H1 (cell line): ENCODE measurements around the gene LAMB3. TPM values are rescaled to one million over a fixed set of nuclear protein-coding genes. Genes with fewer than 3 reads are reported as not detected.

ENCODE experiments used
- CTCF ChIA-PET: fragments of 300-600 bp; sonication (Branson Sonifier 250); formaldehyde crosslinking; loops from one replicate; lab custom pipeline; 2021; ENCODE audit not compliant: partially characterized antibody; lab: Charles Lee
- POLR2A ChIA-PET: fragments of 300-600 bp; sonication (Branson Sonifier 250); formaldehyde crosslinking; loops from one replicate; lab custom pipeline; 2021; ENCODE audit warnings: inconsistent platforms; ENCODE audit not compliant: partially characterized antibody; lab: Charles Lee
- DNase-seq, 2 experiments: peaks; one replicate each; pipeline versions ENCODE4 v3.0.0 to v3.0.0-alpha.2; 2010 to 2022; ENCODE audit warnings: low spot score in 2 of 2, low read depth in 1 of 2, mixed read lengths in 1 of 2
- FAIRE-seq: peaks from 2 replicates; lab custom pipeline; 2011; peaks lifted over from hg19 to GRCh38; lab: Jason Lieb, UNC
- H2AFZ ChIP-seq: 2 replicates; pipeline ENCODE4 v1.8.1; 2012; ENCODE audit warnings: low read length, inconsistent platforms
- H2AK5ac ChIP-seq: 2 replicates; pipeline ENCODE4 v1.6.1; 2013; ENCODE audit warnings: low read depth, low read length
- H2BK120ac ChIP-seq: replicated peaks from 2 replicates; pipeline ENCODE3; 2013; ENCODE audit warnings: low read depth, low read length, inconsistent platforms
- H2BK12ac ChIP-seq: 2 replicates; pipeline ENCODE4 v1.6.1; 2013; ENCODE audit warnings: low read depth, low read length
- H2BK15ac ChIP-seq: 2 replicates; pipeline ENCODE4 v1.6.1; 2013; ENCODE audit warnings: low read length
- H2BK20ac ChIP-seq: 2 replicates; pipeline ENCODE4 v1.6.1; 2013; ENCODE audit warnings: low read length
- H2BK5ac ChIP-seq: 2 replicates; pipeline ENCODE4 v1.6.1; 2013; ENCODE audit warnings: low read depth, low read length
- H3K14ac ChIP-seq: 2 replicates; pipeline ENCODE4 v1.6.1; 2013; ENCODE audit warnings: inconsistent platforms; ENCODE audit not compliant: insufficient read length
- H3K18ac ChIP-seq: 2 replicates; pipeline ENCODE4 v1.6.1; 2013; ENCODE audit warnings: low read length; ENCODE audit errors: extremely low read depth
- H3K23ac ChIP-seq: 2 replicates; pipeline ENCODE4 v1.6.1; 2013; ENCODE audit warnings: inconsistent platforms; ENCODE audit not compliant: insufficient read length
- H3K23me2 ChIP-seq: 2 replicates; pipeline ENCODE4 v1.6.1; 2013; ENCODE audit warnings: low read depth, low read length
- H3K27ac ChIP-seq: 2 replicates; pipeline ENCODE4 v1.6.1; 2011; ENCODE audit warnings: low read depth, low read length, inconsistent platforms
- H3K27me3 ChIP-seq, 4 experiments: replicated peaks in 1 of 4; 1 replicate in 1 of 4; 2 replicates in 3 of 4; pipeline versions ENCODE4 v1.6.1 to v1.8.1; 2011 to 2013; ENCODE audit warnings: low read length in 3 of 4, mild to moderate bottlenecking in 3 of 4, inconsistent platforms in 2 of 4, mixed read lengths in 2 of 4, moderate library complexity in 1 of 4; ENCODE audit not compliant: control insufficient read depth in 3 of 4, insufficient read depth in 3 of 4; ENCODE audit errors: extremely low read depth in 1 of 4
- H3K36me3 ChIP-seq, 4 experiments: 2 replicates each; pipeline versions ENCODE4 v1.6.1 to v1.8.1; 2011 to 2013; ENCODE audit warnings: mild to moderate bottlenecking in 4 of 4, low read length in 3 of 4, moderate library complexity in 2 of 4, control low read depth in 1 of 4, inconsistent platforms in 1 of 4; ENCODE audit not compliant: insufficient read depth in 4 of 4, control insufficient read depth in 2 of 4
- H3K4ac ChIP-seq: replicated peaks from 2 replicates; pipeline ENCODE3; 2013; ENCODE audit warnings: low read length, low read depth, mixed read lengths, inconsistent platforms; ENCODE audit not compliant: insufficient read length
- H3K4me1 ChIP-seq, 4 experiments: replicated peaks in 1 of 4; 1 replicate in 1 of 4; 2 replicates in 3 of 4; pipeline versions ENCODE4 v1.6.1 to v1.8.1; 2011 to 2013; ENCODE audit warnings: low read length in 3 of 4, inconsistent platforms in 2 of 4, mixed read lengths in 1 of 4; ENCODE audit not compliant: insufficient read depth in 4 of 4, control insufficient read depth in 3 of 4
- H3K4me2 ChIP-seq, 2 experiments: 2 replicates each; pipeline versions ENCODE4 v1.6.1 to v1.8.1; 2011 to 2013; ENCODE audit warnings: low read depth in 2 of 2, low read length in 2 of 2, control low read depth in 1 of 2, inconsistent platforms in 1 of 2, mild to moderate bottlenecking in 1 of 2; ENCODE audit not compliant: insufficient read depth in 1 of 2
- H3K4me3 ChIP-seq, 4 experiments: fragments of 200-600, 300-600 bp in 1 of 4; sonication (generic), shearing (Covaris generic), sonication (Bioruptor Twin) in 1 of 4; 2 replicates each; pipeline versions ENCODE4 v1.5.1 to v1.8.1; 2011 to 2016; ENCODE audit warnings: low read length in 4 of 4, low read depth in 3 of 4, control low read depth in 2 of 4, inconsistent platforms in 2 of 4, mild to moderate bottlenecking in 2 of 4, mixed read lengths in 1 of 4, moderate library complexity in 1 of 4; ENCODE audit not compliant: insufficient read depth in 2 of 4; ENCODE audit errors: extremely low read depth in 1 of 4
- H3K56ac ChIP-seq: replicated peaks from 2 replicates; pipeline ENCODE3; 2013; ENCODE audit warnings: low read depth, mild to moderate bottlenecking, mixed read lengths, low read length, inconsistent platforms; ENCODE audit not compliant: insufficient read length
- H3K79me1 ChIP-seq: 2 replicates; pipeline ENCODE4 v1.6.1; 2013; ENCODE audit warnings: low read depth, low read length, control low read depth
- H3K79me2 ChIP-seq, 2 experiments: 2 replicates each; pipeline versions ENCODE4 v1.6.1 to v1.8.1; 2012 to 2013; ENCODE audit warnings: low read length in 2 of 2, mild to moderate bottlenecking in 2 of 2, inconsistent platforms in 1 of 2; ENCODE audit not compliant: insufficient read depth in 2 of 2, control insufficient read depth in 1 of 2
- H3K9ac ChIP-seq, 4 experiments: replicated peaks in 1 of 4; 1 replicate in 1 of 4; 2 replicates in 3 of 4; pipeline versions ENCODE4 v1.6.1 to v1.8.1; 2011 to 2013; ENCODE audit warnings: low read depth in 3 of 4, low read length in 3 of 4, control low read depth in 2 of 4, mild to moderate bottlenecking in 2 of 4, moderate library complexity in 2 of 4, inconsistent platforms in 1 of 4; ENCODE audit errors: extremely low read depth in 1 of 4
- H3K9me3 ChIP-seq, 2 experiments: 2 replicates each; pipeline versions ENCODE4 v1.6.1 to v1.8.1; 2012 to 2013; ENCODE audit warnings: mild to moderate bottlenecking in 2 of 2, moderate library complexity in 2 of 2, control low read depth in 1 of 2, inconsistent platforms in 1 of 2, low read depth in 1 of 2, low read length in 1 of 2, mixed read lengths in 1 of 2; ENCODE audit not compliant: insufficient read depth in 2 of 2
- H4K20me1 ChIP-seq, 2 experiments: replicated peaks in 1 of 2; 2 replicates each; pipeline versions ENCODE3 to v1.8.1; 2011 to 2013; ENCODE audit warnings: inconsistent platforms in 2 of 2, low read length in 2 of 2, mild to moderate bottlenecking in 1 of 2; ENCODE audit not compliant: insufficient read depth in 2 of 2, control insufficient read depth in 1 of 2
- H4K5ac ChIP-seq: 2 replicates; pipeline ENCODE4 v1.6.1; 2013; ENCODE audit warnings: low read length, low read depth, mixed read lengths, inconsistent platforms; ENCODE audit not compliant: insufficient read length
- H4K8ac ChIP-seq: 2 replicates; pipeline ENCODE4 v1.8.0; 2013; ENCODE audit warnings: mild to moderate bottlenecking, moderate library complexity, low read length, inconsistent platforms; ENCODE audit not compliant: insufficient read depth; ENCODE audit errors: extremely low read depth
- H4K91ac ChIP-seq: replicated peaks from 2 replicates; pipeline ENCODE3; 2013; ENCODE audit warnings: low read length, mixed read lengths, inconsistent platforms; ENCODE audit not compliant: insufficient read length
- BACH1 ChIP-seq: IDR thresholded peaks from 2 replicates; pipeline ENCODE4 v1.6.1; 2012; ENCODE audit warnings: low read length, improper control_type of control experiment
- CEBPB ChIP-seq: IDR thresholded peaks from 2 replicates; pipeline ENCODE4 v1.6.1; 2012; ENCODE audit warnings: low read depth, low read length
- CTCF ChIP-seq, 3 experiments: IDR thresholded peaks; 1 replicate in 2 of 3; 2 replicates in 1 of 3; pipeline versions ENCODE4 v1.5.1 to v1.6.1; 2011; ENCODE audit warnings: low read length in 3 of 3, mild to moderate bottlenecking in 3 of 3, inconsistent platforms in 2 of 3, low read depth in 1 of 3, moderate library complexity in 1 of 3; ENCODE audit not compliant: insufficient read depth in 1 of 3; ENCODE audit errors: control extremely low read depth in 1 of 3
- EGR1 ChIP-seq: IDR thresholded peaks from 2 replicates; pipeline ENCODE4 v1.6.1; 2011; ENCODE audit warnings: low read depth, low read length, borderline replicate concordance
- EP300 ChIP-seq, 2 experiments: IDR thresholded peaks; 1 replicate in 1 of 2; 2 replicates in 1 of 2; pipeline ENCODE4 v1.6.1; 2011 to 2012; ENCODE audit warnings: low read depth in 2 of 2, low read length in 2 of 2, mild to moderate bottlenecking in 2 of 2, borderline replicate concordance in 1 of 2, inconsistent platforms in 1 of 2, moderate library complexity in 1 of 2
- KDM5A ChIP-seq: fragments of 200-600 bp; IDR thresholded peaks from 2 replicates; pipeline ENCODE4 v1.7.1; 2012; ENCODE audit warnings: mild to moderate bottlenecking, low read length, inconsistent platforms, mixed read lengths
- PHF8 ChIP-seq: fragments of 200-600 bp; sonication (generic); conservative IDR thresholded peaks from 2 replicates; pipeline ENCODE4 v1.7.1; 2012; ENCODE audit warnings: low read depth, mild to moderate bottlenecking, inconsistent platforms, low read length, moderate library complexity
- RBBP5 ChIP-seq: IDR thresholded peaks from 2 replicates; pipeline ENCODE4 v1.7.1; 2012; ENCODE audit warnings: low read depth, mild to moderate bottlenecking, inconsistent platforms, low read length, moderate library complexity, borderline replicate concordance
- RFX5 ChIP-seq: IDR thresholded peaks from 2 replicates; pipeline ENCODE4 v1.6.1; 2011; ENCODE audit warnings: low read depth, low read length, improper control_type of control experiment, borderline replicate concordance
- TAF7 ChIP-seq: optimal IDR thresholded peaks from 2 replicates; pipeline ENCODE3; 2011; ENCODE audit warnings: low read depth, mild to moderate bottlenecking, inconsistent platforms, low read length, moderate library complexity, borderline replicate concordance
- TCF12 ChIP-seq: IDR thresholded peaks from 2 replicates; pipeline ENCODE4 v1.6.1; 2011; ENCODE audit warnings: low read depth, mild to moderate bottlenecking, low read length
- WGBS, 2 experiments: shearing (Covaris generic) in 1 of 2; methylation state at CpG; one replicate each; pipeline versions ENCODE4 v1.1.6 to v1.1.7; 2013 to 2015; ENCODE audit warnings: low lambda C conversion rate in 2 of 2, mixed read lengths in 2 of 2, inconsistent platforms in 1 of 2, low coverage in 1 of 2, missing lambda C conversion rate in 1 of 2; ENCODE audit not compliant: insufficient replicate concordance in 2 of 2, insufficient coverage in 1 of 2, insufficient read length in 1 of 2; ENCODE audit errors: extremely low coverage in 1 of 2, missing lambda C conversion rate in 1 of 2; 5-methylcytosine and 5-hydroxymethylcytosine counted together
- polyA plus RNA-seq, 7 experiments: library from polyadenylated mRNA; depleted of rRNA in 3 of 7; stranded (reverse) in 5 of 7; unstranded in 2 of 7; fragments of >200 nt in 5 of 7; fragments of 200-250 nt in 2 of 7; gene quantifications; 1 replicate in 5 of 7; 2 replicates in 1 of 7; 4 replicates in 1 of 7; pipeline versions ENCODE4 v1.2.1 to v1.2.3, GENCODE V29; 2011 to 2013; ENCODE audit warnings: missing spikeins in 2 of 7, mixed read lengths in 2 of 7
- total RNA-seq: library from RNA; stranded (reverse); fragmentation: NEBNext Ultra II Directional; extraction: Animal tissue kit (Norgen Biotek cat#: 25700); gene quantifications from 2 replicates; pipeline ENCODE4 v1.2.1, GENCODE V29; 2021

The LAMB3 gene
- total and polyA plus RNA-seq, 2 of the 8 experiments (the other 6 are each of a cell fraction or from before 2014, with no cell fraction given): 0.45 to 0.50 TPM

GRCh38 chr1:209603877-209604276 is 48.3 kb downstream of the LAMB3 start:
- Histone ChIP-seq H2AK5ac (no peak overlapping the region), H3K4me3 (no peak overlapping the region), H4K91ac (no peak overlapping the region), H3K79me1 (no peaks in the 10 kb centered on the region), H2BK5ac (no peak overlapping the region), H4K20me1 (no peaks in the 10 kb centered on the region), H3K4me1 (no peaks in the 10 kb centered on the region), H2BK15ac (no peak overlapping the region), H3K23ac (no peak overlapping the region), H3K56ac (no peak overlapping the region), H3K36me3 (no peaks in the 10 kb centered on the region), H3K18ac (no peak overlapping the region), H2AFZ (no peak overlapping the region), H3K14ac (no peak overlapping the region), H2BK120ac (no peak overlapping the region), H4K5ac (no peak overlapping the region), H3K23me2 (no peaks in the 10 kb centered on the region), H3K27me3 (no peaks in the 10 kb centered on the region), H3K4me2 (no peak overlapping the region), H2BK20ac (no peak overlapping the region), H4K8ac (no peak overlapping the region), H2BK12ac (no peak overlapping the region), H3K9me3 (no peaks in the 10 kb centered on the region), H3K9ac (no peak overlapping the region; a peak in 1 of 7 replicates), H3K4ac (no peak overlapping the region), H3K27ac (no peak overlapping the region), H3K79me2 (no peaks in the 10 kb centered on the region)
- ChIA-PET CTCF (interaction anchor here (0.6 to 28.8 kb wide), 8 partner anchors 12 to 187 kb away, joined by 3 to 636 read pairs (median 4); partner anchors contain the start of gene CAMK1G), POLR2A (no interaction called here)
- DNase-seq (no peak), FAIRE-seq (no peak)
- 86% methylated on average over 5 of the region's 5 CpGs; no CpG with 5 or more reads in 1 of the 2 experiments for WGBS, 2 experiments
- TF ChIP-seq RBBP5 (no peak), TAF7 (no peak), BACH1 (no peak), RFX5 (no peak), EP300 (IDR thresholded peaks at IDR 0.05; ENCODE audit: borderline replicate concordance in 1 of 2, low read depth in 2 of 2, low read length in 2 of 2) (no peak), CEBPB (no peak), EGR1 (no peak), CTCF (IDR thresholded peaks at IDR 0.05; ENCODE audit: control extremely low read depth in 1 of 3, insufficient read depth in 1 of 3, low read depth in 1 of 3, low read length in 3 of 3) (no peak), KDM5A (no peak), PHF8 (no peak), TCF12 (no peak)
